ENCODE results near the gene ROR1. TPM values are rescaled to one million over a fixed set of nuclear protein-coding genes. Genes with fewer than 3 reads are reported as not detected.

ROR1 gene
- total RNA-seq, 3 donors from 2014 or later, result 3.1 to 19.8 (median 3.4) TPM

- DNase-seq (no peak), ATAC-seq (no peak)
- H3K36me3 ChIP-seq (ENCODE audit: low read depth), result no peaks in the 10 kb centered on the region
- H3K4me3 ChIP-seq, result no peak overlapping the region
- intact Hi-C loops (cut with DNase I, micrococcal nuclease), result no loop called here
- TF ChIP-seq CTCF (IDR thresholded peaks at IDR 0.05), result no peak
- no peaks in the 10 kb centered on the region for H3K4me1 ChIP-seq (ENCODE audit: low read depth)
- no peaks in the 10 kb centered on the region for H3K9me3 ChIP-seq
Measured at GRCh38 chr1:64055310-64055709, 281.5 kb downstream of the ROR1 start.

GRCh38 chr1:64059556-64059955 is 285.7 kb downstream of the ROR1 start:
- no peak for TF ChIP-seq CTCF (IDR thresholded peaks at IDR 0.05)
- no peak for ATAC-seq
- no peak for DNase-seq
- intact Hi-C loops (cut with DNase I, micrococcal nuclease), result no loop called here
- Histone ChIP-seq H3K4me3 (no peak overlapping the region), H3K4me1 (ENCODE audit: low read depth) (no peaks in the 10 kb centered on the region), H3K36me3 (ENCODE audit: low read depth) (no peaks in the 10 kb centered on the region), H3K9me3 (no peaks in the 10 kb centered on the region)

GRCh38 chr1:64060611-64061302 is 286.9 kb downstream of the ROR1 start:
- no peak for DNase-seq
- no peaks in the 10 kb centered on the region for H3K9me3 ChIP-seq
- no peak for ATAC-seq
- no peak overlapping the region for H3K4me3 ChIP-seq
- H3K36me3 ChIP-seq (ENCODE audit: low read depth), result no peaks in the 10 kb centered on the region
- TF ChIP-seq CTCF (IDR thresholded peaks at IDR 0.05), result no peak
- intact Hi-C loops (cut with DNase I, micrococcal nuclease), result no loop called here
- no peaks in the 10 kb centered on the region for H3K4me1 ChIP-seq (ENCODE audit: low read depth)

- ATAC-seq (no peak), DNase-seq (no peak)
- no peak for TF ChIP-seq CTCF (IDR thresholded peaks at IDR 0.05)
- Histone ChIP-seq H3K36me3 (ENCODE audit: low read depth) (no peaks in the 10 kb centered on the region), H3K4me3 (no peak overlapping the region), H3K4me1 (ENCODE audit: low read depth) (no peaks in the 10 kb centered on the region), H3K9me3 (no peaks in the 10 kb centered on the region)
- intact Hi-C loops (cut with DNase I, micrococcal nuclease), result no loop called here
Measured at GRCh38 chr1:64061430-64062104, 287.8 kb downstream of the ROR1 start.

- Histone ChIP-seq H3K4me1 (ENCODE audit: low read depth) (no peaks in the 10 kb centered on the region), H3K9me3 (no peaks in the 10 kb centered on the region), H3K4me3 (no peak overlapping the region), H3K36me3 (ENCODE audit: low read depth) (no peaks in the 10 kb centered on the region)
- no peak for ATAC-seq
- no peak for TF ChIP-seq CTCF (IDR thresholded peaks at IDR 0.05)
- intact Hi-C loops (cut with DNase I, micrococcal nuclease), result no loop called here
- DNase-seq, result no peak
Measured at GRCh38 chr1:64062529-64062928, 288.7 kb downstream of the ROR1 start.

All from mucosa of descending colon (tissue), 3 donors.